ENCODE measurements around the gene SNAP47.

SNAP47 gene

GRCh38 chr1:227769047-227769935, 34.1 kb downstream of the SNAP47 start:
- no peak for DNase-seq

- DNase-seq, result no peak
These were observed 34.8 kb downstream of the SNAP47 start for GRCh38 chr1:227769936-227770494.

GRCh38 chr1:227770812-227771211, 35.6 kb downstream of the SNAP47 start:
- DNase-seq, result no peak

GRCh38 chr1:227771326-227771725, 36.1 kb downstream of the SNAP47 start:
- no peak for DNase-seq

GRCh38 chr1:227771771-227772170, 36.5 kb downstream of the SNAP47 start:
- no peak for DNase-seq

GRCh38 chr1:227773558-227773957, 38.3 kb downstream of the SNAP47 start:
- DNase-seq, result no peak

- DNase-seq, result no peak
These were observed 39.0 kb downstream of the SNAP47 start for GRCh38 chr1:227774051-227774731.

GRCh38 chr1:227774821-227775661, 39.8 kb downstream of the SNAP47 start:
- DNase-seq, result no peak

- no peak for DNase-seq
These were observed 40.6 kb downstream of the SNAP47 start for GRCh38 chr1:227775841-227776240.

GRCh38 chr1:227776331-227776771, 41.1 kb downstream of the SNAP47 start:
- no peak for DNase-seq

- no peak for DNase-seq
These were observed 41.9 kb downstream of the SNAP47 start for GRCh38 chr1:227777156-227777555.

- DNase-seq, result no peak
These were observed 42.4 kb downstream of the SNAP47 start for GRCh38 chr1:227777646-227778045.

GRCh38 chr1:227778401-227778947, 43.2 kb downstream of the SNAP47 start:
- DNase-seq, result no peak

- DNase-seq, result no peak
These were observed 43.8 kb downstream of the SNAP47 start for GRCh38 chr1:227779021-227779441.

- DNase-seq, result no peak
These were observed 44.5 kb downstream of the SNAP47 start for GRCh38 chr1:227779685-227780084.

- DNase-seq, result no peak
These were observed 45.1 kb downstream of the SNAP47 start for GRCh38 chr1:227780101-227781044.

- DNase-seq, result no peak
These were observed 46.2 kb downstream of the SNAP47 start for GRCh38 chr1:227781314-227781930.

- DNase-seq, result no peak
These were observed 47.0 kb downstream of the SNAP47 start for GRCh38 chr1:227782226-227782625.

- DNase-seq, result no peak
These were observed 50.0 kb downstream of the SNAP47 start for GRCh38 chr1:227785094-227785804.
